ENCODE results near the gene ZNF792.
"Not testable (repeated sequence)": the region's sequence is repeated elsewhere in the genome, so short reads cannot be mapped to it uniquely, and the experiment has no call there.

ZNF792 gene

DNA sequence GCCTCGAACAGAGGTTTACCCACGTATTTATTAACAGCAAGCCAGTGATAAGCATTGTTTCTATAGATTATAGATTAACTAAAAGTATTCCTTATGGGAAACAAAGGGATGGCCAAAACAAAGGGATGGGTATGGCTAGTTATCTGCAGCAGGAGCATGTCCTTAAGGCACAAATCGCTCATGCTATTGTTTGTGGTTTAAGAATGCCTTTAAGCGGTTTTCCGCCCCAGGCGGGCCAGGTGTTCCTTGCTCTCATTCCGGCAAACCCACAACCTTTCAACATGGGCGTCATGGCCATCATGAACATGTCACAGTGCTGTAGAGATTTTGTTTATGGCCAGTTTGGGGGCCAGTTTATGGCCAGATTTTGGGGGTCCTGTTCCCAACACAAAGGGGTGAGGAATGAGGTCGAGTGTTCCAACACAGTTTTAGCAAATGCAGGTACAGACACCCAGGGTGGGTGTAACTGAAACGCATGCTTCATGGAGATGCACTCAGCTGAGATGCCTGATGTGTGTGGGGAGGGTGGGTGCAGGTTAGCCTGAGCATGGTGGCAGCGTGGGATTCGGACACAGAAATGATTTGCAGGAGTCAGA is 6.3 kb upstream of the ZNF792 start:
- DNase-seq, result not testable (repeated sequence)

DNA sequence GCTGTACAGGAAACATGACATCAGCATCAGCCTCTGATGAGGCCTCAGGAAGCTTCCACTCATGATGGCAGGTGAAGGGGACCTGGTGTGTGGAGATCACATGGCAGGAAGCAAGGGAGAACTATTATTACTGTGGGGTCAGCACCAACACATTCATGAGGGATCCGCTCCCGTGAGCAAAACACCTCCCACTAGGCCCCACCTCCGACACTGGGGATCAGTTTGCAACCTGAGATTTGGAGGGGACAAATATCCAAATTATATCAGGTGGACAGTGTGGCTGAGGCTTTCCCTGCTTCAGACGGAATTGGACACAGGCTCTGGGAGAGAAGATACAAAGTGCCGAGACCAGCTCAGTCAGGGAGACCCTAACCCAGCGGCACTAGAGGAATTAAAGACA is 5.7 kb upstream of the ZNF792 start:
- no peak for DNase-seq

DNA sequence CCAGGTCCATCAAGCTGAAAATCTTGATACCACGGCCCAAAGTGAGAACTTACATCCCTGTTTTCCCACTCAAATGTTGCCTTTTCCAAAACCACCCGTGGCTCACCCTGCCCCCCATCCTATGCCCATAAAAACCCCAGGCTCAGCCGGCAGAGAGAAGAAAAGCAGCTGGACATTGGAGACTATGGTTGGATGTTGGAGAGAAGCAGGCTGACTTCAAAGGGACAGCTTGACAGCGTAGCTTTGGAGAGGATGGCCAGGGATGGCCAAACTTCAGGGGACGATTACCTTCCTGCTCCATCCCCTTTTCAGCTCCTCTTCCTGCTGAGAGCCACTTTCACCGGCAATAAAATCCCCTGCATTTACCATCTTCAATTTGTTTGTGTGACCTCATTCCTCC is 3.5 kb upstream of the ZNF792 start:
- no peak for DNase-seq

- DNase-seq, result not testable (repeated sequence)
These were observed 1.5 kb upstream of the ZNF792 start for GRCh38 chr19:34965505-34965904.

- DNase-seq, result no peak
These were observed 569 bp upstream of the ZNF792 start for GRCh38 chr19:34964598-34964997.

DNA sequence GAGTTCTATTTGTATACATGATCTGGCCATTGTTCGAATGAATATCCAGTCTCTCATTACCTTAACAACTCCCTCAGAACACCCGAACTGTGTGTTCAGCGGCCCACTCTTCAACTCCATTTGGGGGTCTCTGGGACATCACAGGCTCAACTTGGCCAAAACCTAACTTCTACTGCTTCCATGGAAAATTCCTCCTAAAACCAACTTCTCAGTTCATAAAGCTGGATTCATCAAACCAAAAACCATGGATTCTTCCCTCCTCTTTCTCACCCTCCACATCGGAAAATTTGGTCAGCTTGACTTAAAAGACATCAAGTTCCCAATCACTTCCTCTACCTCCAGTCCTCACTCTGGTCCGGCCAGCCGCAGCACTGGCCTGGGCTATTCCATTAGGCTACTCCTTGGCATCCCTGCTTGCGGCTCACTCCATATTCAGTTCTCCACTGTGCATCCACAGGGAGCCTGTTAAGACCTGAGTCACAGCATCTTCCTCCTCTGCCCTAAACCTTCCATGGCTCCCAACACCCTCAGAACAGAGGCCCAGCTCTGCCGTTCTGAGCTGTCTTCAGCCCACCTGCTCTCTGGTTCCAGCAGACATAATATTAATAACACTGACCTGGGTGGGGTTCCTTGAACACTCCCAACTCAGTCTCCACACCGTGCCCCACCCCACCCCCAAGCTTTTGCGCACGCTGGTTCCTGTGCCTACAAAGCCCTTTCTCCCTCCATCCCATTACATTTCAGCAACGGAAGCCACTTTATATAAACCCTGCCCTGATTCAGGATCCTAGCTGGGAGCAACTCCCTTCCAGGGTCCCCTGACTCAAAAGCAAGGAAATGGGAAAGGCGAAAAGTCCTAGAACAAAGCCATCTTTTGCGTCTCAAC is 1.1 kb downstream of the ZNF792 start:
- no peak for DNase-seq

DNA sequence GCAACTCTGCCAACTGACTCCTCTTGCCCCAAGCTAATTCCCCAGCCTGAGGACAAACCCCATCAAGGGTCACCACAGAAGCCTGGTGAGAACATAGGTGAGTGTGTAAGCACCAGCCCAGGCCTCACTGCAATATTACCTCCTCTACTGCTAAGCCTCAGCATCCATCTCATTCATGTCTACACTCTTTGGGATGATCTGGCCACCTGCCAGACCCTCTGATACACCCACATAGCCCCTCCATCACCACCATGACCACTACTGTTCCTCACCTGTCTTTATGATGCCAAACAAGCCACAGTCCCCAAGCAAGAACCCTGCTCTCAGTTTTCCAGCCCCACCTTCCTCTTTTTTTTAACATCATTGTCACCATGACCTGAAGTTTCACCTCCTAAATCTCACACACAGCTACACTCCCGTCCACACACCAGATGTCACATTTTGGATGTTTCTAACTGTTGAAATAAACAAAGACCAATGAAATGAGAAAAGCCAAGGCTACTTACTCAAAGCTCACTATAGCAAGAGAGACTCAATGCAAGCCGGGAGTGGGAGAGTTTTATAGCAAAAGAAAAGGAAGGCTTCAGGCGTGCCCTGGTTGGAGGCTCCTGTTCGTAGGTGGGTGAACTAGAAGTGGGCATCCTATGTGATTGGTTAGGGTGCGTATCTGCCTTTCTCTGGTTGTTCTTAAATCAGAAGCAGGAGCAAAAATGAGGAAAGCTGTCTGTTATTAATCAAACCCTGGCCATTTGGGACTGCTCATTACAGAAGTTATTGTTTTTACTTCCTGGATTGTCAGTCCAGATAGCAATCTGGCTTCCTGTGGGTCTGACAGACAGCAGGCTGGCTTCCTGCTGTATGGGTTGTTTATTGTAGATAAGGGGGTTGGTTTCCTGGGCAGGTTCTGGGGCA is 2.0 kb downstream of the ZNF792 start:
- no peak for DNase-seq

DNA sequence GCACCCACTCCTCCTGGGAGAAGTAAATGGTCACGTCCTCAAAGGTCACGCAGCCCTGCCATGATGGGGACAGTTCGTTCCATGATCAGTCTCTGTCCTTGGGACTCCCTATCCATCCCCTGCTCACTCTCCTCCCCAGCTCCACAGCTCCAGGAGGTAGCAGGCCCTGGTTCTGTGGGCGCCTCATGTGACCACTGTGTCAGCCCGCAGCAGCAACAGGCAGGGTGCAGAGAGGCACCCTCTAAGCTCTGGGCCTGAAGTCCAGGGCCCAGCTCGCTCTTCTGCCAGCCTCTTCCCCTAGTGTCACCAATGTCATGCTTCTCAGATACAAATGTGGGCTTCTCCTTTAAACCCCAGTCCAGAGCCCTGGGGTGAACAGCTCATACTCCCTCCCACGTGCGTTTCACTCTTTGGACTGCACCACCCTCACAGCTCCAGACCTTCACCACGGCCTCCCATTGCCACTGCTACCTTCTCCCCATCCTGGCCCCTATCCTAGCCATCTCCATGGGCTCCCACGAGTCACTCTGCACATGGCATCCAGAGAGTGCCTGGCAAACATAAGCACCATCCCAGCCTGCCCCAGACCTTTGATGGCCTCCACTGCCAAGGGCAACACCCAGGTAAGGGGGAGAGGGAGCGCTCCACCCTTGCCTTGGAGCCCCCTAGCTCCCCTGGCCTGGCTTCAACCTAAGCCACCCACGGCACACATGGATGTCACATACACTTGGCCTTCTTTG is 2.9 kb downstream of the ZNF792 start:
- no peak for DNase-seq

- DNase-seq, result no peak
These were observed 3.8 kb downstream of the ZNF792 start for GRCh38 chr19:34960103-34960805.

DNA sequence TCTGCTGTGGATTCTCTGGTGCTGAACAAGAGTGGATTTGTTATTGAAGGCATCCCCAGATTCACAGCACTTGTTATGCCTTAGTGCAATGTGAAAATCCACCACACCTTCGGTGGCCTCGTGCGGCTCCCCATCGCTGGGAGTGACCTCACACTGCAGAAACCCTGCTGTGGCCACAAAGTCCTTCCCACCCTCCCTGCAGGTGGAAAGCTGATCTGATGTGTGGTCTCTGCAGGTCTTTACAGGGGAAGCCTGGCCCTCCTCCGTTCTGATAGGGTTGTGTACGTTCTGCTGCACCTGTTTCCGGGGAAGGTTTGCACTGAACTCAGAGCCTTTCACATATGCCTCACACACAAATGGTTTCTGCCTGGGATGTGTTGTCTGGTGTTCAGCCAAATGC is 5.0 kb downstream of the ZNF792 start:
- no peak for DNase-seq

DNA sequence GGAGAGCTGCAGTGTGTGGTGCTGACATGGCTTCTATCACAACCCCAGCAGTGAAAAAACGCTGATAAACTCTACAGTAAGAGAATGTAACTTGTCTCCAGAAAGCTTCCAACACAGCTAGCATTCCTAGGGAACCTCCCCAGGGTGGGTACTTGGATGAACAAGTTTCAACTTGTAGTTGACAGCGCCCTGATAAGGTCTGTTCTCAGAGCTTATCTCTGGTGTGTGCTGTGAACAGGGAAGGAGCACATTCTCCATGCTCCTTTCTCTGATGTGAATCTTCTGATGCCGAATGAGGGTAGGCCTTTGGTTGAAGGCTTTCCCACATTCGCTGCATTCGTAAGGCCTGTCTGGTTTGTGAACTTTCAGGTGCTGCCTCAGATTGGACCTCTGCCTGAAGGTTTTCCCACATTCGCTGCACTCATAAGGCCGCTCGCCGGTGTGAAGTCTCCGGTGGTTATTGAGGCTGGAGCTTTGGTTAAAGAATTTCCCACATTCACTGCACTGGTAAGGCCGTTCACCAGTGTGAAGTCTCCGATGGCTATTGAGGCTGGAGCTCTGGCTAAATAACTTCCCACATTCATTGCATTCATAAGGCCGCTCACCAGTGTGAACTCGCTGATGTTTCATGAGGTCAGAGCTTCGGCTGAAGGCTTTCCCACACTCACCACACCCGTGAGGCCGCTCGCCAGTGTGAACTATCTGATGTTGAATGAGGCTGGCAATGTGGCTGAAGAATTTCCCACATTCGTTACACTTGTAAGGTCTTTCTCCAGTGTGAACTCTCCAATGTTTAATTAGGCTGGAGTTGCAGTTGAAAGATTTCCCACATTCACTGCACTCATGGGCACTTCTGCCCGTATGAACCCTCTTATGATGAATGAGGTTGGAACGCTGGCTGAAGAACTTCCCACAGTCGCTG is 5.9 kb downstream of the ZNF792 start:
- DNase-seq, result no peak

DNA sequence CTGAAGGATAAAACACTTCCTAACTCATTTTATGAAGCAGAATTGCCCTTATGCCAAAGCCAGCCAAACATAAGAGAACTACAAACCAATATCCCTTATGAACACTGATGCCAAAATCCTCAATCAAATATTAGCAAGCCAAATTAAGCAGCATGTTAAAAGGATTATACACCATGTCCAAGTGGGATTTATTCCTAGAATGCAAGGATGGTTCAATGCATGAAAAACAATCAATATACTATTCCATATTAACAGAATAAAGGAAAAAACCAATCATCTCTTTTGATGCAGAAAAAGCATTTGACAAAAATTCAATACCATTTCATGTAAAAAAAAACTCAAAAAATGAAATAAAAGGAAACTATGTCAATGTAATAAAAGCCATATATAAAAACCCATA is 10.9 kb downstream of the ZNF792 start:
- no peak for DNase-seq

GRCh38 chr19:34943861-34944573 is 20.0 kb downstream of the ZNF792 start:
- DNase-seq, result no peak

GRCh38 chr19:34938886-34939285 is 25.1 kb downstream of the ZNF792 start:
- DNase-seq, result no peak

DNA sequence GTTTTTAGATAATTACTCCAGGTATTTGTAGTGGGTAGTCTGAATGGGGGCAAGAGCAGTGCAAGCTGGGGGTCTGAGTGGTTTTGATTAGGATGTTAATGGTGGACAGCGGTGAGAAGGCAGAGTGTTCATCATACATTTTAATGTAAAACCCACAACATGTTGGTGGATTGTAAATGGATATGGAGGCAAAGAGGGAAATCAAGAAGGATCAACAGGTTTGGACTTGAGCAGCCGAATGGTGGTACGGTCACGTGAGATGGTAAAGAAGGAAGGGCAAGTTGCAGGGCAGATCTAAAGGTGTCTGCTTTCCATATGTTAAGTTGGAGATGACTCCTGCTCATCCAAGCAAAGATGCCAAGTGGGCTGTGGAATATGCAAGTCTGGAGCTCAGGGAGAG is 27.8 kb downstream of the ZNF792 start:
- DNase-seq, result no peak

DNA sequence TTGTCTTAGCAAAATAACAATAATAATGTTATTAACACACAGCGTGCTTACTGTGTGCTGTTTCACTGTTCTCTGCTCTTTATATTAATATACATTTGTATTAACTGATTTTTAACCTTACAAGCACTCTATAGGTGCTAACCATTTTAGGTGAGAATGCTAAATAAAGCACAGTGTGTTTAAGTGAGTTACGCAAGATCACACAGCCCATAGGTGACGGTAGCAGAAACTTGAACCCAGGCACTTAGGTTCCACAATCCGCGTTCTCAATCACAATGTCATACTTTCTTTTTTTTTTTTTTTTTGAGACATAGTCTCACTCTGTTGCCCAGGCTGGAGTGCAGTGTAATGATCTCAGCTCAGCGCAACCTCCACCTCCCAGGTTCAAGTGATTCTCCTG is 31.5 kb downstream of the ZNF792 start:
- DNase-seq, result no peak

GRCh38 chr19:34926685-34927375 is 37.2 kb downstream of the ZNF792 start, which contains the start of gene ZNF30:
Gene ZNF30, plus strand, starts transcription at chr19:34926903. Its CDS starts 3,045 bp downstream, at chr19:34929948.
- peak; percentile 6 for DNase-seq

- no peak for DNase-seq
These were observed 37.7 kb downstream of the ZNF792 start for GRCh38 chr19:34926361-34926684.

GRCh38 chr19:34925278-34925855 is 38.7 kb downstream of the ZNF792 start:
- DNase-seq, result no peak
